Lower lobe of right lung (tissue), 2 donors: ENCODE measurements around the gene KMT2A. TPM values are rescaled to one million over a fixed set of nuclear protein-coding genes. Genes with fewer than 3 reads are reported as not detected.

Source experiments
- ATAC-seq, 2 donors: fragments of 200-7000 bp; cut with Tn5 transposase; one replicate each; pipeline ENCODE4 v1.9.1; 2020 to 2022; ENCODE audit warnings: mild to moderate bottlenecking in 2 of 2, moderate library complexity in 2 of 2
- DNase-seq: peaks from one replicate; pipeline ENCODE4 v3.0.0-alpha.2; 2020
- H3K27ac ChIP-seq: fragments of 200-600 bp; one replicate; pipeline ENCODE4 v1.8.0; 2022
- H3K27me3 ChIP-seq: fragments of 200-600 bp; one replicate; pipeline ENCODE4 v1.8.0; 2022; ENCODE audit warnings: low read depth
- H3K36me3 ChIP-seq: fragments of 200-600 bp; one replicate; pipeline ENCODE4 v1.8.0; 2022; ENCODE audit warnings: mild to moderate bottlenecking
- H3K4me1 ChIP-seq: fragments of 200-600 bp; one replicate; pipeline ENCODE4 v1.8.0; 2022
- H3K4me3 ChIP-seq: fragments of 200-600 bp; one replicate; pipeline ENCODE4 v1.8.0; 2022; ENCODE audit warnings: mild to moderate bottlenecking
- H3K9me3 ChIP-seq: fragments of 200-600 bp; one replicate; pipeline ENCODE4 v1.8.0; 2022
- CTCF ChIP-seq: fragments of 200-600 bp; IDR thresholded peaks from one replicate; pipeline ENCODE4 v1.8.0; 2022; ENCODE audit warnings: antibody characterized with exemption, mild to moderate bottlenecking
- intact Hi-C: fragments of 100-400 bp; cut with DNase I; formaldehyde crosslinking; loops from one replicate; pipeline ENCODE4 v1.11.0; 2022
- total RNA-seq: library from RNA; stranded (reverse); fragmentation: NEBNext Ultra II Directional; extraction: Animal tissue kit (Norgen Biotek cat#: 25700); gene quantifications from one replicate; pipeline ENCODE4 v1.2.1, GENCODE V29; 2021
- donor health status: DM: no; HTN: yes; CAD: no; lungs with severe emphysema.

KMT2A gene
- total RNA-seq, 1 donor from 2014 or later = 66.3 TPM

DNA sequence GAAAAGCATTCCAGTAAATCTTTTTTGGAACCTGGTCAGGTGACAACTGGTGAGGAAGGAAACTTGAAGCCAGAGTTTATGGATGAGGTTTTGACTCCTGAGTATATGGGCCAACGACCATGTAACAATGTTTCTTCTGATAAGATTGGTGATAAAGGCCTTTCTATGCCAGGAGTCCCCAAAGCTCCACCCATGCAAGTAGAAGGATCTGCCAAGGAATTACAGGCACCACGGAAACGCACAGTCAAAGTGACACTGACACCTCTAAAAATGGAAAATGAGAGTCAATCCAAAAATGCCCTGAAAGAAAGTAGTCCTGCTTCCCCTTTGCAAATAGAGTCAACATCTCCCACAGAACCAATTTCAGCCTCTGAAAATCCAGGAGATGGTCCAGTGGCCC, 66.9 kb downstream of the KMT2A start:
- H3K4me1 ChIP-seq = no peaks in the 10 kb centered on the region
- DNase-seq (no peak), ATAC-seq (no peak)
- no peaks in the 10 kb centered on the region for H3K27me3 ChIP-seq
- intact Hi-C loops = no loop called here
- no peaks in the 10 kb centered on the region for H3K9me3 ChIP-seq
- no peak for TF ChIP-seq CTCF
- H3K27ac ChIP-seq = no peak overlapping the region
- no peak overlapping the region for H3K4me3 ChIP-seq
- H3K36me3 ChIP-seq = peaks cover 100% of the 10 kb centered on the region

DNA sequence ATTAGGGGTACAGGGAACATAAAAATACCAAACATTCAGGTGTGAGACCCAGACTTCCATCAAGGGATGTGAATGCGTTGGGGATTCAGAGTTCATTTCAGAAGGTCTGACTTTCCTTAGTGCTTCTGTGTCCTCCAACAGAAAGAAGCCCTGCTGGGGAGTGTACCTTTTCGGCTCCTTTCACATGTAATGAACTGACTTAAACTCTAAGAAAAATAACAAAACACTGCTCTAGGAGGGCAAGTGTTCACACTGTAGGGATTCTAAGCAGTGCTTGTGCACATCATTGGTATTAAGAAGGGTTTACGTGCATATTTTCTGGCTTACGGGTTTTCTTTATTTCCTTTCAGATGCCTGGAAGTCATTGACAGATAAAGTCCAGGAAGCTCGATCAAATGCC, 75.3 kb downstream of the KMT2A start:
- intact Hi-C loops = no loop called here
- Histone ChIP-seq H3K9me3 (no peaks in the 10 kb centered on the region), H3K4me1 (no peaks in the 10 kb centered on the region), H3K27ac (no peak overlapping the region), H3K27me3 (no peaks in the 10 kb centered on the region), H3K36me3 (peaks cover 100% of the 10 kb centered on the region), H3K4me3 (no peak overlapping the region)
- ATAC-seq = no peak
- no peak for TF ChIP-seq CTCF
- no peak for DNase-seq

GRCh38 chr11:118514103-118514502, 77.8 kb downstream of the KMT2A start:
- DNase-seq (no peak), ATAC-seq (peak in 1 of 2 donors; percentile 61)
- Histone ChIP-seq H3K4me1 (no peaks in the 10 kb centered on the region), H3K27me3 (no peaks in the 10 kb centered on the region), H3K27ac (no peak overlapping the region), H3K36me3 (peaks cover 96% of the 10 kb centered on the region), H3K9me3 (no peaks in the 10 kb centered on the region), H3K4me3 (no peak overlapping the region)
- intact Hi-C loops = no loop called here
- TF ChIP-seq CTCF = no peak

DNA sequence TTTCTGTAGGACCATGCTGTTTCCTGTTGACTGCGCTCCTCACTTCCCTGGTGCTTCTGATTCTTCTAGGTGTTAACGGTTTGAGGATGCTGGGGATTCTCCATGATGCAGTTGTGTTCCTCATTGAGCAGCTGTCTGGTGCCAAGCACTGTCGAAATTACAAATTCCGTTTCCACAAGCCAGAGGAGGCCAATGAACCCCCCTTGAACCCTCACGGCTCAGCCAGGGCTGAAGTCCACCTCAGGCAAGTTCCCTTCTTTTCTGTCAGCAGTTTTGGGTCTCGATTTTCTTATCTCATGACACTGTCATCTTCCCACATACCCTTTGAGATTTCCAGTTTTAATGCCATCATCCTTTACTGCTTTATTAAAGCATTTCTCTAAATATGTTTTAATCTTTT, 83.3 kb downstream of the KMT2A start:
- H3K4me1 ChIP-seq = no peaks in the 10 kb centered on the region
- DNase-seq (no peak), ATAC-seq (no peak)
- H3K27me3 ChIP-seq = no peaks in the 10 kb centered on the region
- no peak overlapping the region for H3K4me3 ChIP-seq
- no peak for TF ChIP-seq CTCF
- H3K9me3 ChIP-seq = no peaks in the 10 kb centered on the region
- peaks cover 96% of the 10 kb centered on the region for H3K36me3 ChIP-seq
- H3K27ac ChIP-seq = no peak overlapping the region
- intact Hi-C loops = no loop called here

DNA sequence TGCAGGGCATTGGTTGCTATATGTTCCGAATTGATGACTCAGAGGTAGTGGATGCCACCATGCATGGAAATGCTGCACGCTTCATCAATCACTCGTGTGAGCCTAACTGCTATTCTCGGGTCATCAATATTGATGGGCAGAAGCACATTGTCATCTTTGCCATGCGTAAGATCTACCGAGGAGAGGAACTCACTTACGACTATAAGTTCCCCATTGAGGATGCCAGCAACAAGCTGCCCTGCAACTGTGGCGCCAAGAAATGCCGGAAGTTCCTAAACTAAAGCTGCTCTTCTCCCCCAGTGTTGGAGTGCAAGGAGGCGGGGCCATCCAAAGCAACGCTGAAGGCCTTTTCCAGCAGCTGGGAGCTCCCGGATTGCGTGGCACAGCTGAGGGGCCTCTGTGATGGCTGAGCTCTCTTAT, 85.6 kb downstream of the KMT2A start:
- Histone ChIP-seq H3K27me3 (no peaks in the 10 kb centered on the region), H3K9me3 (no peaks in the 10 kb centered on the region), H3K27ac (no peak overlapping the region), H3K4me1 (no peaks in the 10 kb centered on the region), H3K36me3 (peaks cover 83% of the 10 kb centered on the region), H3K4me3 (no peak overlapping the region)
- ATAC-seq (no peak), DNase-seq (no peak)
- intact Hi-C loops = no loop called here
- no peak for TF ChIP-seq CTCF

DNA sequence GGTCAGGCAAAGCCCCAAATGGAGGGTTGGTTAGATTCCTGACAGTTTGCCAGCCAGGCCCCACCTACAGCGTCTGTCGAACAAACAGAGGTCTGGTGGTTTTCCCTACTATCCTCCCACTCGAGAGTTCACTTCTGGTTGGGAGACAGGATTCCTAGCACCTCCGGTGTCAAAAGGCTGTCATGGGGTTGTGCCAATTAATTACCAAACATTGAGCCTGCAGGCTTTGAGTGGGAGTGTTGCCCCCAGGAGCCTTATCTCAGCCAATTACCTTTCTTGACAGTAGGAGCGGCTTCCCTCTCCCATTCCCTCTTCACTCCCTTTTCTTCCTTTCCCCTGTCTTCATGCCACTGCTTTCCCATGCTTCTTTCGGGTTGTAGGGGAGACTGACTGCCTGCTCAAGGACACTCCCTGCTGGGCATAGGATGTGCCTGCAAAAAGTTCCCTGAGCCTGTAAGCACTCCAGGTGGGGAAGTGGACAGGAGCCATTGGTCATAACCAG, 86.3 kb downstream of the KMT2A start:
- DNase-seq = no peak
- intact Hi-C loops = no loop called here
- peaks cover 76% of the 10 kb centered on the region for H3K36me3 ChIP-seq
- no peak overlapping the region for H3K4me3 ChIP-seq
- no peaks in the 10 kb centered on the region for H3K27me3 ChIP-seq
- peak; percentile 24 for TF ChIP-seq CTCF
- H3K4me1 ChIP-seq = no peaks in the 10 kb centered on the region
- no peak overlapping the region for H3K27ac ChIP-seq
- ATAC-seq = peak; percentile 67 to 73
- H3K9me3 ChIP-seq = no peaks in the 10 kb centered on the region
